ENCODE results near the gene EZH1.

The EZH1 gene

DNA sequence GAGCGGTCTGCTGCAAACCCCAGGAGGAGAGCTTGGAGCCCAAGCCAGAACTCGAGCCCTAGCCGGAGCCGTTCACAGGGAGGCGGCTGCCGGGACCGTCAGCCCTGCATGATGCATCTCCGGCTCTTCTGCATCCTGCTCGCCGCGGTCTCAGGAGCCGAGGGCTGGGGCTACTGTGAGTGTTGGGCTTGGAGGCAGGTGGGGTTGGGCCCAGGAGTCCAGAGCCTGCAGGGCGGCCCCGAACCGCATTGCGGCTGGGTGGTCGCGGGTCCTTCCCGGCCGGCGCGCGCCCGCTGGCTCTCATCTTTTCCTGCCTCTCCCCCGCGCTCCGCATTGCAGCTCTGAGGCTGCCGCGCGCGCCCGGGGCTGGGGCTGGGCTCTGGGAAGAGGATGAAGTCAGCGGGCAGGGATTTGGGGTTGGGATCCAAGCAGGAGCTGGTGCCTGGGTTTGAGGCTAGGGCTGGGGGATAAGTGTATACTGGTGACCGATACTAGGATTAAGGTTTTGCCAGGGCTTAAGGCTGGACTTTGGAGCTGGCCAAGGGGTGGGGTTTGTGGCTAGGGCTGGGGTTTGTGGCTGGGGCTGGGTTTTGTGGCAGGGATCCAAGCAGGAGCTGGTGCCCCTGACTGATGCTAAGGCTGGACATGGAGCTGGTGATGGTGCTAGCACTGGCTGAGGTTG is 62.0 kb downstream of the EZH1 start:
- no peak for DNase-seq (ENCODE audit: low read depth in 2 of 2)

DNA sequence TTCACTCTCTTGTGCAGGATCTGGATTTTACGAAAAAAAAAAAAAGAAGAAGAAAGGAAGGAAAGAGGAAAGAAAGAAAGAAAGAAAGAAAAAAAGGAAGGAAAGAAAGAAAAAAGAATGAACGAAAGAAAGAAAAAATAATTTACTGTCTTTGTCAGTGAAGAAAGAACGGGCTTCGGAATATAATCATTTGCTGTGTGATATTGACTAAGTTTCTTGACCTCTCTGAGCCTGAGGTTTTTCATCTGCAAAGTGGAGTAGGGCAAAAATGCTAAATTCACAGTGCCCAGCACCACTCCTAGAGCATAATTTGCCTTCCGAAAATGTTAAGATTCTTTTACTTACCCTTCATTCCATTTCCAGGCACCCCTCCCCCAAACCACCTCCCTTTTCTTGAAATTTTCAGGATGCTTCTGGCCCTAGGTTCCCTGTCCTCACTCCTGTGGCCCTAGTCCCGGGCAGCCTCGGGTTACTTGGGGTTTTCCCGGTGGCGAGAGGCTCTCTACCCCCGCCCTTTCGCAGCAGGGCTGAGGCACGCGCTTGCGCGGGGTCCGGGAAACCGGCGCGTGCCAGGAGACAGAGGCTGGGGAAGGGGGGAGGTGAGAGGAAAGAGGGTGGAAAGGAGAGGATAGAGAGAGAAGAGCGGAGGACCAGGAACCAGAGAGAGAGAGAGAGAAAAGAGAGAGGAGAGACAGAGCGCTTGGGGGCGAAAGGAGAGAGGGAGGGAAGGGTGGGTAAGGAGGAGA is 62.7 kb downstream of the EZH1 start, which contains the start of gene CNTNAP1:
Gene CNTNAP1 (plus strand): TSS at position 556 of the 746 bp plus-strand sequence. CDS start 299 bp downstream, outside the sequence.
- DNase-seq (ENCODE audit: low read depth in 2 of 2): no peak

DNA sequence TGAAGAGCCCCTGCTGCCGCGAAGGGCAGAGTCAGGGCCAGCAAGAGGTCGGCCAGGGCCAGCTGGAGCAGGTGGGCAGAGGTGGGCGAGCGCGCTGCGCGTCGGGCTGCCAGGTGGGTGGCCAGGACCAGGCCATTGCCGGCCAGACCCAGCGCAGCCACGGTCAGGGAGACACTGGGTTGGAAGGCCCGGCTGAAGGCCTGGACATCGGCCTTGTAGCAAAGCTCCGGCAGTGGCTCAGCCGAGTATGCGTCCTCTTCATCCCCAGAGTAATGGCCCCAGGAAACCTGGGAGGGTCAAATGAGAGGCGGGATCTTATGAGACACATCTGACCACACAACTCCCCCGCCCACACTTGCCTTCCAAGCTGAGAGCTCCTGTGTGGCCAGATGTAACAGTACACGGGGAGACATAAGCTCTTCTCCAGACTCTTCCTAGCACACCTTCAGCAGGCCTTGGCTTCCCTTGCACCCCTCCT is 64.5 kb downstream of the EZH1 start:
- no peak for DNase-seq (ENCODE audit: low read depth in 2 of 2)

DNA sequence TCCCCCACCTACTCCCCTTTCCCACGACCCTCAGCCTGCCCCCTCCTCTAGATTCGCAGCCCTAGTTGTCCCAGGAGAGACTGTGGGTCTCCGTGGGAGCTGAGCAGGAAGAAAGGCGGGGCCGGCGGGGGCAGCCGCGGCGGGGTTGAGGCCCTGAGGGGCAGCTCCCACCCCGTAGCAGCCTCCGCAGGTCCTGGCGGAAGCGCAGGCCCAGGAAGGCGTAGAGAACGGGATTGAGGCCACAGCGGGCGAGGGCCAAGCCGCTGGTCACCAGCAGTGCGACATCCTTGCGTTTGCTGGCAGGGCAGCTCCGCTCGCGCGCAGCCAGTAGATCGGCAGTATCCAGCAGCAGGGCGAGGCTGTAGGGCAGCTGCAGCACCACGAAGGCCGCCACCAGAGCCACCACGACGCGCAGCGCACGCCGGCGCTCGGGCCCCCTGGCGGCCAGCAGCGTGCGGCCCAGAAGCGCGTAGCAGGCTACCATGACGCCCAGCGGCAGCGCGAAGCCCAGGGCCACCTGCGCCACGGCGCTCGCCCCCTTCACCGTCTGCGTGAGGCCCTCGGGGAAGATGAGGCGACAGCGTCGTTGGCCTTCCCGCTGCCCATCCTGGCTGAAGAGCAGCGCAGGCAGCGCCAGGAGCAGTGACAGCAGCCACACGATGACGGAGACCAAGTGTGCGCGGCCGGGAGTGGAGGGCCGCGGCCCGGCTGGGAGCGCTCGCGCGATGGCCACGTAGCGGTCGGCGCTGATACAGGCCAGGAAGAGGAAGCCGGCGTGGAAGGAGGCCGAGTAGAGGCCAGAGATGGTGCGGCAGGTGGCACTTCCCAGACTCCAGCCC is 65.1 kb downstream of the EZH1 start:
- DNase-seq (ENCODE audit: low read depth in 2 of 2): peak in 1 of 2 experiments; percentile 56

DNA sequence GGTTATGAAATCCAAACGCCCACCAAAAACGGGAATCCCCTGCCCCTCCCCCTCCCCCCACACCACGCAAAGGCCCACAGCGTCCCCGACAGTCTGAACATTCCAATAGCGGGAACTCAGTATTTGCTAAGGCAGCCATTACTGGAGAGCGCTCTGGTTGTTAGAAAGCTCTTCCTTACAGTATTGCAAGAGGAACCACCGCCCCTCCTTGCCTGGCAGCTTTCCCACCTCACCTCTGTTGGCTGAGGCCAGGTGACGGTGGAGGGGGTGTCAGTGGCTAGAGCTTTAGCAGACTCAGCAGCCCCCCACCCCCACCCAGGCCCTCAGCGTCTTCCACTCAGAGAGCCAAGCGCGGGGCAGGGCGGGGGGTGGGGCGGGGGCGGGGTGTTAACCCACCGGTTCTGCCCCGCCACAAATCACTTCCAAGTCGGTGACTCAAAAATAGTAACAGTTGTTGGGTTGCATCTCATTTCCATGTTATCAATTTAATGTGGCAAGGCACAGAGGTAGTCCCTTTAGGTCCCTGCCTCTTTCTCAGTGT is 65.8 kb downstream of the EZH1 start:
- no peak for DNase-seq (ENCODE audit: low read depth in 2 of 2)

DNA sequence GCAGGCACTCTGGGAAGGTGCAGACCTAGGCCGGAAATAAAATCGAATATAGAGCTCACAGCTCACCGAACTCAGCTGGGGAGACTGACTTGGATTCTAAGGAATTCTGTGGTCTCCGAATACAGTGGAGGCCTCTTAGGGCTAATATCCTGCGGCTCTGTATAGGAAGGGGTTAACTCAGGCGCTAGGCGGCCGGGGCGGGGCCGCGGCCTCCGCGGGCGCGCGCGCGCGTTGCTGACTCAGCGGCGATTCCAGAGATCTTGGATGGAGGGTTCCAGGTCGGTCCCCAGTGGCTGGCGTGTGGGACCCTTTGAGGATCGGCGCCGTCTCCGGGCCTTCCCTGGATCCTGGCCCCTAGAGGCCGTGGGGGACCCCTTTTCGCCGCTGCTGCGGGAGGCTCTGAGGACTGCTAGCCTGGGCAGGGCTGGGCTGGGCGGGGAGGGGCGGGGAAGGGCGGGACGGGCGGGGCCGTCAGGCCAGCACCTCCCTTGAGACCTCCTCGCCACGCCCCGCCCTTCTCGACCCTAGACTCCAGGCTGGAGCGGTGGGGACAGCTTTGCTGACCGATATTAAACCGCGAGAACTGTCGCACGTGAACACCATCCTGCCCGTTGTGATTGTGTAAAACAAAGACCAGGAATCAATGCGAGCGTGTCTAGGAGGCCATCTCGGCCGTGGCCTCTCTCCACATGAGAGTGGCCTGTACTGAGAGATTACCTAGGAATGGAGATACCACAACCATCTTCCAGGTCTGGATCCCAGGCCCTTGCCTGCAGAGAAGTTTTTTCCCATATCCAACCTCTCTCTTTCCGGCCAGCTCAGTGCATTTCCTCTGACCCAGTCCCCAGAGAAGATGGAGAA is 66.7 kb downstream of the EZH1 start:
- DNase-seq (ENCODE audit: low read depth in 2 of 2): peak; percentile 60 to 77

DNA sequence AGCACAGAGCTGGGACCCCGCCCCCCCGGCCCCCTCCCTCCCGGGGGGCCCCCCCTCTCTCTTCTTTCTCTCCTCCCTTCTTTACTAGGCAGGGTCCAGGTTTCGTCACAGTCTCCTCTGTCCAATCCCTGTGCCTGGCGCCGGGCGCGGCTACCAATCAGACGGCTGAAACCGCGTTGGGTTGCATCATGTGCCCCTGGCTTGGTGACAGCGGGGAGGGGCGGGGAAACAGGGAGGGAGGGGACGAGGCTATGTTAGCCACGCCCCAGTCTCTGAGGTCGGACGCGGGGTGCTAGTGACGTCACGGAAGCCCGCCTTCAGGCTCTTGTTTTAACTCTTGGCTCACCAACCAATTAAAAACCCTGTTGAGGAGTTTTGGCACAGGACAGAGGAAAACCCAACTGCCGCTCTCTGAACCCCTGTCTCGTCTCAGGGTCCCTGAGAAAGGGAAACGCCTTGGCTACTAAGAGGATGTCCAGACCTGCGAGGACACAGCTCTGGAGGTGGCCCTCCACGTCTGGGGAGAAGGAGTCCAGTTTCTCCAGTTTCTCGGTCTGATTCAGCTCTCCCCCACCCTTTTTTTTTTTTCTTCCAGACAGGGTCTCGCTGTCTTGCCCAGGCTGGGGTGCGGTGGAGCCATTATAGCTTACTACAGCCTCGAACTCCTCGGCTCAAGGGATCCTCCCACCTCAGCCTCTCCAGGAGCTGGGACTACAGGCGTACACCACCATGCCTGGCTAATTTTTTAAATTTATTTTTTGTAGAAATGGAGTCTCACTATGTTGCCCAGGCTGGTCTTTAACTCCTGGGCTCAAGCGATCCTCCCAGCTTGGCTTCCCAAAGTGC is 67.6 kb downstream of the EZH1 start:
- peak; percentile 97 to 99 for DNase-seq (ENCODE audit: low read depth in 2 of 2)

DNA sequence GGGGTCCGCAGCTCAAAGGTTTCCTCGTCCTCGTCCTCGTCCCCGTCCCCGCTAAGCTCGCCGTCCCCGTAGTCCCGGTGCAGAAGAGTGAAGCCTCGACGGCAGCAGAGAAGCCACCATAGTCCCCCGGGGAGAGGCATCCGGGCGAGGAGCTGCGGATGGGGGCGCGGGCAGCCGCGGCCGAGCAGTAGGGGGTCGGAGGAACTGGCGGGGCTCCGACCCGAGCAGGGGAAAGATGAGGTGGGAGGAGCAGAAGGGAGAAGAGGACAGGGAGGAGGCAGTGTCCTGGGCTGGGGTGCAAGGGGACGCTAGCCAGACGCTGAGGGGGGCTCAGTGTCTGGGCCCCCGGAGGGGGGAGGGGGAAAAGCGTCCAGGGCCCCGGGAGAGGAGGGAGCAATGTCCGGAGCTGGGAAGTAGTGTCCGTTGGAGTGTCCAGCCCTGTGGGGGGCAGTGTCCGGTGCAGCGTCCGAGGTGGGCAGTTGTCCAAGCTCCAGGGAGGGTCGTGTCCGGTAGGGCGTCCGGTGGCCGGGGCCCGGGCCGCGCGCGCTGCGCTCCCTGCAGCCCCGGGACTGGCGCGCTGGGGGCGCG is 68.3 kb downstream of the EZH1 start, which contains the start of gene PLEKHH3:
Gene PLEKHH3 (minus strand): TSS at position 571 of the 588 bp plus-strand sequence. CDS start 431 bp downstream, at position 140.
- DNase-seq (ENCODE audit: low read depth in 2 of 2): no peak

DNA sequence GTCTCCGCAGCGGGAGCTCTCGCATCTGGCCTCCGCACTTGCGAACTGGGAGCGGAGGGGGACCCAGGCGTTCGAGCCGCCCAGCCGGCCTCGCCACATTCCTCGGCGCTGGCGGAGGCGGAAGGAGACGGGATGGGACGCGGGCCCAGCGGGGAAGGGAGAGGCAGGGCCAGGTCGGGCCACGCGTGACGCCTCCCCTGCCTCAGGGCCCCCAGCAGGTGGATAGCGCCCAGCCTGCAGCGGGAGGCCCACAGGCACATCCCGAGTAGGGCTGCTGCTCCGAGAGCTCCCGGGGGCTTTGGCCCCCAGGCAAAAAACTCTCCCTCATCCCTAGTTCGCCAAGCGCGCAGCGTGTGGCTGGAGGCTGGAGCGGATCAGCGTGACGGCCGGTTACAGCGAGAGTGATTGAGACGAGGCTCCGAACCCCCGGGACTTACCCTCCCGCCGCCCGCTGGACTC is 68.8 kb downstream of the EZH1 start:
- no peak for DNase-seq (ENCODE audit: low read depth in 2 of 2)

DNA sequence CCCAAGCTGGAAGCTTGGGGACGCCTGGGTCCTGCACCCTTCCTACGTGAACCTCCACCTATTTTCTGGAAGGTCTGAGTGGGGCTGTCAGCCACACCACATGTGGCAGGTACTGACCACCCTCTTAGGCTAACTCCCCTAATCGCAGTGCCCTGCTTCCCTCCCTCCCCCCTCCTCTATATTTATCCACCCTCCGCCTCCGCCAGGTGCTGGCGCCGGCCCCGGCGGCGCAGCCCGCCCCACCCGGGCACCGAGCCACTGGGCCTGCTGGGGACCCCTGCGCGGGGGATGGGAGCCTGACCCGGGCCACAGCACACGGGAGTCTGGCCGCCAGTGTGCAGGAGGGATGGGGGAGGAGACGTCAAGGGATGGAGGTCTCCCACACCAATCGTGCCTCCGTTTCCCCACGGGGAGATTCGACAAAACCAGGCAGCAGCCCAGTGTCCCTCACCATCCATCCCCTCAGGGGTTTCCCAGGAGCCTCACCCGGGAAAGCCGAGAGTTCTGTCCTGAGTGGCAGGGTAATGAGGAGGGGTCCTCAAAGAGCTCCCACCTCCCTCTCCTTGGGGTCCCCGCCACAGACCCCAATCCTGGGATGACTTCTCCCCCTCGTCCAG is 69.4 kb downstream of the EZH1 start:
- DNase-seq (ENCODE audit: low read depth in 2 of 2): no peak

DNA sequence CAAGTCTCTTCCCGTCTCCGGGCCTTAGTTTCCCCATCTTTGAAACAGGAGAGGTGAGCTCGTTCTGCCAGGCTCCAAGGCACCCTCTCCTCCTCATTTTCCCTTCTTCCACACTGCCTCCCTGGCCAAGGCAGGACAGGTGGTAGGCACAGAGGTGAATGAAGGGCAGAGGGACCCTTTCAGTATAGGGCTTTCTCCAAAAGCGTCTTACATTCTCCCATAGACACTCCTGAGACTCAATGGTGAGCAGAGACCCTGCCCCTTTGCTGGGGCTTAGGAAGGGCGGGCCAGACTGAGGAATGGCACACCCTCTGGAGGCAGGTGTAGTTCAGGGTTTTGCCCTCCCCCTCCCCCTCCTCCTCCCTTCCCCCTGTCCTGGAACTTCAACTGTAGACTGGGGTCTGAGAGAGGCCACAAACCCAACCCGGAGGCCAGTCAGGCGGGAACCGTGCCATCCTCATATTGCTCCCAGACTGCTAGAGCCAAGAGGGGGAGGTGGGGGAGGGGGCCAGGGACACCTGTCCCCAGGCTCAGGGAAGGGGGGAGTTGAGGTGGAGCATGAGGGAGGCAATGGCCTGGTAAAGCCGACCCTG is 70.0 kb downstream of the EZH1 start:
- DNase-seq (ENCODE audit: low read depth in 2 of 2): no peak

DNA sequence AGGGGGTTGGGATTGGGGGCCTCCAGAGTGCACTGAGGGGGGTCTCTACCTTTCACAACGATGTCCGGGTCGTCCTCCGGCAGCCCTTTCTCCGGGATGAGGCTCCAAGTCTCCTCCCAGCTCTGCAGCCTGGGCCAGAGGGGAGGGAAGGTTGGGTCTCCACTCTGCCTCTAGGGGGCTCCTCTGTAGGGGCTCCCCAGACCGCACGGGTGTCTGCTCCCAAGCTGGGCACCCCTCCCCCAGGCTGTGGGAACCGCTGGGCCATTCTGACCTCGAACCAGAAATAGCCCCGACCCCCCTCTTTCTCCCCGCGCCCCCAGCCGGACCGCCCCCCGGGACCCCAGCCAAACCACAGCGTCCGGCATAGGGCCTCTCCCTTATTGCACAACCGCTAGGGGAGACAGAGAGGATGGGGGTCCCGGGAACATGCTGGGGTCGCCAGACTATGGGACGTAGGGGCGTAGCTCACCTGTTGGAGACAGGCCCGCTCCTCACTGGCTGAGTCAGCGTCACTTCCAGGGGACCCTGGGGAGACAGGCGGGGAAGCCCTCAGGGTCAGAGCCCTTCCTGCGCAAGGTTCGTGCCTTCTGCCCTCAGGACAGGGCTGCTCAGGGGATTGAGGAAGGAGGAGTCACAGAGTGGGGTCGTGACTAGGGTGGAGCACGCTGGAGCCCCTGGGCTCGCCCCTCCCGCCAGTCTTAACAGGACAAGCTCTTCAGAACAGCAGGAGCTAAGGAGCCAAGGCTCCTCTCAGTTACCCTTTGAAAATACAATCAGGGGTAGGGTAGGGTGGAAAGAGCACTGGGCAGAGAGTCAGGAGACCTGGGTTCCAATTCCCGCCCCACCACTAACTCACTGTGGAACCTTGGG is 70.7 kb downstream of the EZH1 start:
- DNase-seq (ENCODE audit: low read depth in 2 of 2): no peak

DNA sequence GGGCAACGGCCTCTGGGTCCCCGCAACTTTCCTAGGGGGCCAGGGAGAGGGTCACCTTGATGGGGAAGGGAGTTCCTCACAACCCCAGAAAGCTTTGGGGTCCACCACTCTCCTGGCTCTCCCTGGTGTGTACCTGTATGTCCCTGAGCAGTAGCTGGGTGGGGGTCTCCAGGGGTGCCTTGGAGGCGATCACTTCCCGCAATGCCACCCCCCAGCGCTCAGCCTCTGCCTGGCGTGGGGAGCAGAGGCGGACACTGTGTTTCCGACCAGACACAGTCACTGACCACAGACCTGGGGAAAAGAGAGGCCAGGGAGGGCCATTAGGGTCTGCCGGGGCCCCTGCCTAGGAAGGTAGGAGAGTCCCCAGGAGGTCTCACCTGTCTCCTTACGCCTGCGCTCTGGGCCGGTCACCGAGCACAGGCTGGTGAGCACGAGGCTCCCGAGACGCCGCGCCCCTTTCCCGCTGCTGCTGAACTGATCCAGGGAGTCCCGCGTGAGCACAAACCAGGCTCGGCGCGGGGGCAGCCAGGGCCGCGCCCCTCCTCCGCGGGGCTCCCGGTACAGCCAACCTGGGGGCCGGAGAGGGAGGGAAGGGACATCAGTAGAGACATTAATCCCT is 71.5 kb downstream of the EZH1 start:
- DNase-seq (ENCODE audit: low read depth in 2 of 2): no peak

DNA sequence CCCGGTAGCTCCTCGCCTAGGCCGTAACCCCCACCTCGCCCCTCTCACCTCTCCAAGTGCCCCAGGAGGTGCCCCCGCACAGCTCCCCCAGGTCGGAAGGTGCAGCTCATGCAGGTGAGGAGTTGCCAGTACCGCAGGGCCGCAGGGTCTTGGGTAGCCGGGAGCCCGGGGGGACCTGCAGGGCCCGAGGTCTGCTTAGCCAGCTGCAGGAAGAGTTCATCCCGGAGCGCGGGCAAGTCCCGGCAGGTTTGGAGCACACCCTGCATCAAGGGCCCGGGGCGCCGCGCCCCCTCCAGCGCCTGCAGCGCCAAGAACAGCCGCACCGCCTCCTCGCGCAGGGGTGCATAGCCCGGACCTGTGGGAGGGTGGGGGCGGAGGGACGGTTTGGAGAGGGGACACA is 72.8 kb downstream of the EZH1 start:
- no peak for DNase-seq (ENCODE audit: low read depth in 2 of 2)

DNA sequence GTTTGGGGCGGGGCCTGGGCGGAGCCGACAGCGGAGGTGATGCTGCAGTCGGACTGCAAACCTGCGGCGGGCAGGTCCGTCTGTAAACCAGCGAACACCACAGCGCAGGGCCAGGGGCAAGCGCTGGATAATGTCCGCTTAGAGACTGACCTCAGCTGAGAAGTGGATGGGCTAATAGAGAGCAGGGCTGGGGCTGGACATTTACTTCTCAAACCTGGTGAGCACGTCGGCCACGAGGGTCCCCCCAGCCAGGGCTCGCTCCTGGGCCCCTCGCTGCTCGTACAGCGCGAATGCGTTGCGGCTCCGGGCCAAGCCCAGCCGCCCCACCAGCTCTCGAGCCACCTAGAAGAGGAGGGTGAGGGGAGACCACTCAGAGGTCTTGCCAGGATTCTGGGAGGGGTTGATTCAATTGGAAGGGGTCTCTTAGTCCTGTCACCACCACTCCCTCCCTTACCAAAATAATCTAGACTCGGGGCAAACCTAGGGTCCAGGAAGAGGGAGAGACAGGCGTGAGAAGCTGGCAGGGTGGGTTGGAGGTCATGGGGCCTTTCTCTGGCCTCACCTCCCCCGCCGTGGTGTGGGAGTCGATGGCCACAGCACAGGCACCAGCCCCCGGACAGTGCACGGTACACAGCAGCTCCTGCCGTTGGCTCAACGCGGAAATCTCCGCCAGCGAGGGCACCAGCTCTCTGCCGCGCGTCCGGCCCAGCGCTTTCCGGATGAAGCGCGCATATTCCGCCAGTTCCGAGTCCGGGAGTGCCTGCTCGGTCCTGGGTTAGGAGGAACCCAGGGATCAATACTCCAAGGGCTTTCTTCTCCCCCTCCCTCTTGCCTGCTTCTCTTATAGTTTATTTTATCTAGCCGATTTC is 73.8 kb downstream of the EZH1 start:
- no peak for DNase-seq (ENCODE audit: low read depth in 2 of 2)

Data from stimulated activated CD4-positive, alpha-beta T cell treated with anti-CD3 and anti-CD28 coated beads, Interleukin-12 subunit alpha, Interleukin-12 subunit beta, amount 100 ng/mL, for 24 hours (primary cell).